ENCODE data around the gene OSBPL7.

GRCh38 chr17:47818002-47818695 lies 3.4 kb downstream of the OSBPL7 start:
- TF ChIP-seq CTCF (IDR thresholded peaks at IDR 0.05; ENCODE audit: control extremely low read depth in 1 of 3, insufficient read depth in 1 of 3, low read depth in 1 of 3, low read length in 3 of 3), result no peak
- TF ChIP-seq POLR2A (IDR thresholded peaks at IDR 0.05; ENCODE audit: control extremely low read depth in 1 of 2, low read depth in 2 of 2, low read length in 2 of 2), result no peak
- TF ChIP-seq CTBP2 (IDR thresholded peaks at IDR 0.05; ENCODE audit: borderline replicate concordance, insufficient read depth, insufficient read length, low read length), result no peak
- no peak for TF ChIP-seq CREB1 (IDR thresholded peaks at IDR 0.05)
- TF ChIP-seq ZNF274 (IDR thresholded peaks at IDR 0.05; ENCODE audit: borderline replicate concordance, extremely low read depth, low read length), result no peak
- TF ChIP-seq POLR2AphosphoS5 (IDR thresholded peaks at IDR 0.05; ENCODE audit: low read depth, low read length), result no peak
- TF ChIP-seq TAF1 (IDR thresholded peaks at IDR 0.05; ENCODE audit: low read depth, low read length), result no peak
- TF ChIP-seq CEBPB (IDR thresholded peaks at IDR 0.05; ENCODE audit: low read depth, low read length), result no peak
